Stimulated activated CD4-positive, alpha-beta T cell treated with anti-CD3 and anti-CD28 coated beads, TNF-alpha, amount 100 ng/mL, for 4 hours (primary cell): ENCODE results near the gene PEX16.

ENCODE experiments used
- DNase-seq, 3 experiments: peaks; one replicate each; pipeline ENCODE4 v3.0.0-alpha.2; 2020; ENCODE audit warnings: low read depth in 3 of 3

PEX16 gene

GRCh38 chr11:45930951-45931570 lies 13.4 kb upstream of the PEX16 start:
- DNase-seq: no peak

GRCh38 chr11:45930031-45930794 lies 12.5 kb upstream of the PEX16 start:
- no peak for DNase-seq

- no peak for DNase-seq
Measured at GRCh38 chr11:45929486-45930030, 11.9 kb upstream of the PEX16 start.

GRCh38 chr11:45928535-45929215 lies 11.0 kb upstream of the PEX16 start:
- no peak for DNase-seq

- DNase-seq: no peak
Measured at GRCh38 chr11:45927684-45928413, 10.2 kb upstream of the PEX16 start.

- DNase-seq: no peak
Measured at GRCh38 chr11:45927332-45927683, 9.6 kb upstream of the PEX16 start.

- no peak for DNase-seq
Measured at GRCh38 chr11:45926536-45927331, 9.1 kb upstream of the PEX16 start.

- no peak for DNase-seq
Measured at GRCh38 chr11:45926001-45926401, 8.3 kb upstream of the PEX16 start.

- no peak for DNase-seq
Measured at GRCh38 chr11:45925550-45925949, 7.9 kb upstream of the PEX16 start.

- DNase-seq: no peak
Measured at GRCh38 chr11:45924927-45925326, 7.2 kb upstream of the PEX16 start.

- DNase-seq: no peak
Measured at GRCh38 chr11:45924036-45924915, 6.6 kb upstream of the PEX16 start.

GRCh38 chr11:45922425-45923082 lies 4.9 kb upstream of the PEX16 start, which contains the start of gene LARGE2:
TSS of gene LARGE2 (plus strand) at chr11:45922656. CDS start at chr11:45922883, 227 bp downstream.
- no peak for DNase-seq

- no peak for DNase-seq
Measured at GRCh38 chr11:45921561-45922424, 4.1 kb upstream of the PEX16 start.

GRCh38 chr11:45920531-45921477 lies 3.1 kb upstream of the PEX16 start:
- no peak for DNase-seq

GRCh38 chr11:45919806-45920530 lies 2.3 kb upstream of the PEX16 start:
- DNase-seq: no peak

GRCh38 chr11:45918962-45919675 lies 1.4 kb upstream of the PEX16 start:
- no peak for DNase-seq
